ENCODE data around the gene USH1G.
"Not testable (repeated sequence)": the region's sequence is repeated elsewhere in the genome, so short reads cannot be mapped to it uniquely, and the experiment has no call there.

The USH1G gene

DNA sequence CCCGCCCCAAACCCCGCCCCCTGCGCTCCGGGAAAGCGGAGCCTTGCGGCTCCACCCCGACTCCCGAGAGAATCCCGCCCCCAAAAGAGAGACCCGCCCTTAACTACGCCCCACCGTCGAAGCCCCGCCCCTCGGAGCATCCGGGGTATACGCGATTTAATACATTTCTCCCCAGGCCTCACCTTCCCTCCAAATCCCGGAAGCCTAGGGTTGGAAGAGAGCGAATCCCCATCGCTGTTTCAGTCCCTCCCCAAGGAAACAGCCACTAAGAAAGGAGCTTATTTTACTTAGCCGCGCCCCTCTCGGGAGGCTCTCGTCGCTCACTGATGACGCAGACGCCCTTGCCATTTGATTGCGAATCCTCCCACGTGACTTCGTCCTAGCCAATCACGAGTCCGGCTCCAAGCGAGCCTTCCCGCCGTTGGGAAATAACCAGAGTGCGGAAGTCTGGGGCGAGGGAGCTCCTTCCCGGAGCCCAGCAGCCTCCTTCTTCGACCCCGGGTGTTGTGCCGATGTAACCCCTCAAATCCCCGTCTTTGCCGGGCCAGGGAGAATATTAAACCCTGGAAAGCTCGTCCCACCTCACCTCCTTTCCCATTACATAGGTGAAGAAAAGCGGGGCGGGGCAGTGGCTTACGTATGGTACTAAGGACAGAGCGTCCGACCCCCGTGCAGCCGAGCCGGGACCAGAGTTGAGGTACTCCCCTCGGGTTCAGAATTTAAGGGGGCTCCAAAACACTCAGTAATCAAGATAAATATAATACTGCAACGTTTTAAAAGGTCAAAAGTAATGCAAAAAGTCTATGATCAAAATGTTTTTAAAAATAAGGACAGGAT lies 49.8 kb downstream of the USH1G start:
- peak; percentile 99 for DNase-seq

DNA sequence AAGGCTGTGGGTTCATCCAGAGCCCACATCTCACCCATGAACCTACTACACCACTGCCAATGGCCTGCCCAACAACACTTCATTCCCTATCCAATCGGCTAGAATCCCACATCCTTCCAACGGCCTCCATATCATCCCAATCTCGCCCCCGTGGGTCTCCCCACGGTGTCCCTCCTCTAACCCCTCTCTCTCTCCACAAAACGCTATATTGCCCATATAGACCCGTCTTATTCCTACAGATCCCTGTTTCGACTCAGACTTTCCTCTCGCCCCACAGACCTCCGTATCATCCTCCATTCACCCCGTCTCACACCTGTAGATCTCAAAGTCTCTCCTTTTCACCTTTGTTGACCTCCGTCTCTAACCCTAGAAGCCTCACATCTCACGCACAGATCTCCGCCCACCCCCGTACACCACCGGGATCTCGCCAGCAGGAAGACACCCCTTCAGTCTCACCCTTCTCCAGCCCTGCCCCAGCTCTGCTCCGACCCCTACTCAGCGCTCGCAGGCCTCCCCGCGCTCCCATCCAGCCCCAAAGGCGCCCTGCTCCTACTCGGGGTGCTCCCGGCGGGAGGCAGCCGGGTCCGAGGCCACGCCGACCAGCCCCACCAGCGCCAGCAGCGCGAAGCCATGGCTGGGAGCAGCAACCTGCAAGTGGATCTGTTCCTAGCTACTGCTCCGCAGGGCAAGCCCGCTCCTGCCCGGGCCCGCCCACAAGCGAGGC lies 50.6 kb downstream of the USH1G start, which contains the start of gene FDXR:
FDXR (minus strand) TSS at position 682 of the 724 bp plus-strand sequence; CDS start at position 632, 50 bp downstream.
- DNase-seq = no peak

GRCh38 chr17:74871356-74872076 lies 51.5 kb downstream of the USH1G start:
- DNase-seq = no peak

- DNase-seq = no peak
Observed at GRCh38 chr17:74870512-74870911, 52.5 kb downstream of the USH1G start.

- DNase-seq = not testable (repeated sequence)
Observed at GRCh38 chr17:74870028-74870427, 53.0 kb downstream of the USH1G start.

- DNase-seq = no peak
Observed at GRCh38 chr17:74868908-74869255, 54.2 kb downstream of the USH1G start.

- no peak for DNase-seq
Observed at GRCh38 chr17:74868251-74868907, 54.7 kb downstream of the USH1G start.

DNA sequence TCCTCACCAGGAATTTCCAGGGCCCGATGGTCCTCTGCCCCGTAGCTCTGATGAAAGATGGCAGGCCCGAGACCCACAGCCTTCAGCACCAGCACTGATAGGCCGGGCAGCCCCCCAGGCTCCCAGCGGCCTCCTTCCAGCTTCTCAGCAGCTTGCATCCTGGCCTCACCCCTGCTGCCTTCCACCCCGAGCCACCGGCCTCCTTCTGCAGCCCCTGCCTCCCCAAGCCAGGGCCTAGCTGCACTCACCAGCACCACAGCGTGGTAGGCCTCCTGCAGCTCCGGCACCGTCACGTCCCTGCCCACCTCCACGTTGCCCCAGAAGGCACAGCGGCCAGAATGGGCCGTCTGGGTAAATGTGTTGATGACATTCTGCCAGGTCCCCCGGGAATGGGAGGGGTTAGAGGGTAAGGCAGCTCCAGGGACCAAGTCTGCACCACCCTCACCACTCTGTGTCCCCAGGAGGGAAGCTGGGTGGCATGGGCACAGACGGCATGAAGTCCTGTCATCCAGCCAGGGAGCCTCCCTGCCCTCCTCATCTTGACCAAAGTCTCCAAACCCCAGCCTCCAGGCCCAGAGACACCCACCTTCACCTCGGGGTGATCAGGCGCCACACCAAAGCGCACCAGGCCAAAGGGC lies 56.7 kb downstream of the USH1G start:
- no peak for DNase-seq
